ENCODE results near the gene ZC2HC1B. TPM values are rescaled to one million over a fixed set of nuclear protein-coding genes. Genes with fewer than 3 reads are reported as not detected.

Gene ZC2HC1B
- total and polyA plus RNA-seq, 10 of the 15 experiments (the other 5 are each of a cell fraction or from before 2014, with no cell fraction given): 0.09 to 0.36 (median 0.31) TPM; not detected in 5

DNA sequence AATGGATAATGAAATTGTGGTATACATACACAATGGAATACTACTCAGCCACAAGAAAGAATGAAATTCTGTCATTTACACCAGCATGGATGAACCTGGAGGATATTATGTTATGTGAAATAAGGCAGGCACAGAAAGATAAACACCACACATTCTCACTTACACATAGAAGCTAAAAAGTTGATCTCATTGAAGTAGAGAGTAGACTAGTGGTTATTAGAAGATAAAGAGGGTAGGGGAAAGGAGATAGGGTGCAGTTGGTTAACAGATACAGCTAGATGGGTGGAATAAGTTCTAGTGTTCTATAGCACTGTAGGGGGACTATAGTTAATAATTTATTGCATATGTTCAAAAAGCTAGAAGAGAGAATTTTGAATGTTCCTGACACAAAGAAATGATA lies 46.7 kb upstream of the ZC2HC1B start:
- intact Hi-C loops (cut with micrococcal nuclease; ENCODE audit: unreplicated experiment) (no loop called here), in situ Hi-C loops (cut with MboI) (no loop called here)
- POLR2A ChIA-PET: no interaction called here
- Histone ChIP-seq H3K36me3 (ENCODE audit: control insufficient read depth in 2 of 2, insufficient read depth in 2 of 2, low read length in 1 of 2) (no peaks in the 10 kb centered on the region), H4K20me1 (ENCODE audit: control insufficient read depth, insufficient read depth) (no peaks in the 10 kb centered on the region), H3K27ac (ENCODE audit: control insufficient read depth, insufficient read depth) (no peak overlapping the region), H3K9me3 (replicated peaks; ENCODE audit: control insufficient read depth, insufficient read depth, low read length) (no peaks in the 10 kb centered on the region), H3K4me2 (ENCODE audit: control insufficient read depth, insufficient read depth) (no peak overlapping the region), H2AFZ (ENCODE audit: control insufficient read depth, low read depth, low read length) (no peak overlapping the region), H3K9ac (ENCODE audit: control insufficient read depth, insufficient read depth, low read length) (no peak overlapping the region), H3K4me1 (ENCODE audit: control insufficient read depth, insufficient read depth, low read length) (no peaks in the 10 kb centered on the region), H3K79me2 (ENCODE audit: control insufficient read depth, insufficient read depth, low read length) (no peaks in the 10 kb centered on the region), H3K27me3 (replicated peaks in 1 of 2; ENCODE audit: control insufficient read depth in 2 of 2, insufficient read depth in 2 of 2, low read length in 1 of 2) (no peaks in the 10 kb centered on the region), H3K4me3 (no peak overlapping the region)
- CTCF ChIA-PET: interaction anchor here (0.5 kb wide), 1 partner anchor 27 kb away, joined by 3 read pairs; no protein-coding TSS in a partner anchor
- no peak for FAIRE-seq
- TF ChIP-seq JUNB (IDR thresholded peaks at IDR 0.05) (no peak), MXI1 (IDR thresholded peaks at IDR 0.05; ENCODE audit: low read depth, low read length) (no peak), BMI1 (IDR thresholded peaks at IDR 0.05; ENCODE audit: borderline replicate concordance) (no peak), ATF7 (IDR thresholded peaks at IDR 0.05; ENCODE audit: low read depth) (no peak), IRF4 (IDR thresholded peaks at IDR 0.05; ENCODE audit: low read depth, low read length) (no peak), RAD51 (IDR thresholded peaks at IDR 0.05) (no peak), PML (IDR thresholded peaks at IDR 0.05; ENCODE audit: low read length) (no peak), SUPT20H (IDR thresholded peaks at IDR 0.05; ENCODE audit: borderline replicate concordance, control insufficient read depth, low read depth, low read length) (no peak), BCL11A (IDR thresholded peaks at IDR 0.05; ENCODE audit: low read depth, low read length) (no peak), TAF1 (IDR thresholded peaks at IDR 0.05; ENCODE audit: borderline replicate concordance, low read depth, low read length) (no peak), PAX8 (IDR thresholded peaks at IDR 0.05) (no peak), NR2C1 (IDR thresholded peaks at IDR 0.05) (no peak)
- ATAC-seq: no peak
- SMC1A ChIA-PET (ENCODE audit: uncharacterized antibody, unreplicated experiment): no interaction called here
- no peak for DNase-seq (ENCODE audit: low read depth, low spot score)
- no TSS peak for BruUV-seq (replicated peaks)
- RAD21 ChIA-PET (ENCODE audit: unreplicated experiment): no interaction called here
